HG03558 (cell line): ENCODE measurements around the gene ZNHIT6.

Experiments
- ATAC-seq: cut with Tn5 transposase; IDR thresholded peaks from one replicate; pipeline ENCODE4 v1.9.1; 2021; ENCODE audit warnings: moderate number of reproducible peaks; ENCODE audit not compliant: unreplicated experiment; ENCODE audit errors: extremely low read depth

Gene ZNHIT6

GRCh38 chr1:85602571-85602970, 105.7 kb downstream of the ZNHIT6 start:
- no peak for ATAC-seq

- ATAC-seq = no peak
Measured at GRCh38 chr1:85601901-85602300, 106.3 kb downstream of the ZNHIT6 start.

- no peak for ATAC-seq
Measured at GRCh38 chr1:85599681-85600080, 108.6 kb downstream of the ZNHIT6 start.
